Kidney epithelial cell (primary cell): ENCODE results near the gene CST11. TPM values are rescaled to one million over a fixed set of nuclear protein-coding genes. Genes with fewer than 3 reads are reported as not detected.

Experiments
- DNase-seq: peaks from one replicate; pipeline ENCODE4 v3.0.0-alpha.2; 2010; ENCODE audit warnings: low read depth
- H3K27me3 ChIP-seq: 2 replicates; pipeline ENCODE4 v1.6.0; 2011; ENCODE audit warnings: low read length; ENCODE audit not compliant: control insufficient read depth, insufficient read depth
- H3K36me3 ChIP-seq: 2 replicates; pipeline ENCODE4 v1.5.1; 2011; ENCODE audit warnings: low read length; ENCODE audit not compliant: control insufficient read depth, insufficient read depth
- H3K4me3 ChIP-seq: 2 replicates; pipeline ENCODE4 v1.5.1; 2011; ENCODE audit warnings: low read depth, mild to moderate bottlenecking, control low read depth, low read length
- total RNA-seq: library from RNA; depleted of rRNA; stranded (reverse); fragments of >200 nt; gene quantifications from 2 replicates; pipeline ENCODE4 v1.2.3, GENCODE V29; 2015
- TF ChIP-seq, protein P1 (sequence below): IDR thresholded peaks from 2 replicates; pipeline ENCODE4 v1.5.1; 2011; ENCODE audit warnings: mild to moderate bottlenecking, moderate library complexity, low read length, control low read depth, inconsistent platforms; ENCODE audit not compliant: insufficient read depth, poor library complexity, severe bottlenecking

Gene CST11
- total RNA-seq, 1 donor from 2014 or later: not detected

- no peaks in the 10 kb centered on the region for H3K36me3 ChIP-seq
- no peak for DNase-seq
- no peak overlapping the region for H3K4me3 ChIP-seq
- no peaks in the 10 kb centered on the region for H3K27me3 ChIP-seq
- TF ChIP-seq, protein P1, sequence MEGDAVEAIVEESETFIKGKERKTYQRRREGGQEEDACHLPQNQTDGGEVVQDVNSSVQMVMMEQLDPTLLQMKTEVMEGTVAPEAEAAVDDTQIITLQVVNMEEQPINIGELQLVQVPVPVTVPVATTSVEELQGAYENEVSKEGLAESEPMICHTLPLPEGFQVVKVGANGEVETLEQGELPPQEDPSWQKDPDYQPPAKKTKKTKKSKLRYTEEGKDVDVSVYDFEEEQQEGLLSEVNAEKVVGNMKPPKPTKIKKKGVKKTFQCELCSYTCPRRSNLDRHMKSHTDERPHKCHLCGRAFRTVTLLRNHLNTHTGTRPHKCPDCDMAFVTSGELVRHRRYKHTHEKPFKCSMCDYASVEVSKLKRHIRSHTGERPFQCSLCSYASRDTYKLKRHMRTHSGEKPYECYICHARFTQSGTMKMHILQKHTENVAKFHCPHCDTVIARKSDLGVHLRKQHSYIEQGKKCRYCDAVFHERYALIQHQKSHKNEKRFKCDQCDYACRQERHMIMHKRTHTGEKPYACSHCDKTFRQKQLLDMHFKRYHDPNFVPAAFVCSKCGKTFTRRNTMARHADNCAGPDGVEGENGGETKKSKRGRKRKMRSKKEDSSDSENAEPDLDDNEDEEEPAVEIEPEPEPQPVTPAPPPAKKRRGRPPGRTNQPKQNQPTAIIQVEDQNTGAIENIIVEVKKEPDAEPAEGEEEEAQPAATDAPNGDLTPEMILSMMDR: no peak
Observed at GRCh38 chr20:23450877-23451276, 1.8 kb downstream of the CST11 start.

- no peaks in the 10 kb centered on the region for H3K36me3 ChIP-seq
- no peak for DNase-seq
- TF ChIP-seq, protein P1: no peak
- no peaks in the 10 kb centered on the region for H3K27me3 ChIP-seq
- H3K4me3 ChIP-seq: no peak overlapping the region
Observed at GRCh38 chr20:23449421-23449820, 3.3 kb downstream of the CST11 start.

DNA sequence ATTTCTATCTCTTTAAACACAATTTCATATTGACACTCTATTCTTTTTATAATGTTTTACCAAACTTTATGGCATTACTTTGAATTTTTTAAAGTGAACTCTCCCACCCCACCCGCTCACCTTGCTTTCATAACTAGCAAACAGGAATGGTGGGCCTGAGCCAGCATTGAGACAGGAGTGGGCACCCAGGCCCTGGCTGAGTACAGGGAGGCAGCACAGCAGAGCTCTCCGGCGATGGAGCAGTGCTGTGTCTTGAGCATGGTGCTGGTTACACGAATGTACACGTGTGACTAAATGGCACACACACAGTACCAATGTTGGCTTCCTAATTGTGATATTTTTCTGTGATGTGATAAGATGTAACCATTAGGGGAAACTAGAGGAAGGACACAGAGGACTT, 4.5 kb downstream of the CST11 start:
- Histone ChIP-seq H3K4me3 (no peak overlapping the region), H3K27me3 (no peaks in the 10 kb centered on the region), H3K36me3 (no peaks in the 10 kb centered on the region)
- TF ChIP-seq, protein P1: no peak
- no peak for DNase-seq

DNA sequence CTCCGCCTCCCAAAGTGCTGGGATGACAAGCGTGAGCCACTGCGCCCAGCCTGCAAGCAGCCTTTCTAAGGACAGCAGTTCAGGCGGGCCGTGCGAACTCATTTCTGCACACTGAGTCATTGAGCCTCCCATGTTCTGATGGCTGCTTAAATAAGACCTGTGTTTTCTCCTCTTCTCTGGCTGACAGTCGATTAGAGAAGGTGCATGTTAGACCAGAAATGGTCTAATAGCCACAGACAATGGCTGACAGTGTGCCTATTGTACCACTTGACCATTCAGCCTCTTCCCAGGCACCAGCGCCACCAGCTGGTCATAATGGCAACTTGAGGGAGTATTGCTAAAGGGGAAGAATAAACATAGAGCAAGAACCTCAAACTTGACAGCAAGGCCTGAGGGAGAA, 6.2 kb downstream of the CST11 start:
- TF ChIP-seq, protein P1: peak; percentile 51
- no peaks in the 10 kb centered on the region for H3K27me3 ChIP-seq
- H3K4me3 ChIP-seq: no peak overlapping the region
- no peaks in the 10 kb centered on the region for H3K36me3 ChIP-seq
- DNase-seq: peak; percentile 10

- peak; percentile 63 for DNase-seq
- no peak overlapping the region for H3K4me3 ChIP-seq
- H3K36me3 ChIP-seq: no peaks in the 10 kb centered on the region
- TF ChIP-seq, protein P1: no peak
- no peaks in the 10 kb centered on the region for H3K27me3 ChIP-seq
Observed at GRCh38 chr20:23445596-23446217, 7.0 kb downstream of the CST11 start.

DNA sequence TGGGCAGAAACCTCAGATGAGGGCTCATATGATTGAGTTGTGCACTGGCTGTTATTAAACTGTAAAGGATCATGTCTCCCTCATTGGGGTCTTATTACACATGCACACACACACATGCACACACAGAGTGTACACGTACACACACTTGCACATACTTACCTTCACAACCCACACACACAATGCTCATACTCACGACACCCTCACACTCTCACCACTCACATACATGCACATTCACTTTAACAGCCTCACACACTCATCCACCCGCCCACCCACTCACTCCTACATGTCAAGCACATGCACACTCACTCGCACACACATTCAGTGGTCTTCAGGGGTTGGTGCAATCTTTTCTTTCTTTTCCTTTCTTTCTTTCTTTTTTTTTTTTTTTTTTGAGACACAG, 7.8 kb downstream of the CST11 start:
- no peak overlapping the region for H3K4me3 ChIP-seq
- H3K27me3 ChIP-seq: no peaks in the 10 kb centered on the region
- TF ChIP-seq, protein P1: no peak
- no peaks in the 10 kb centered on the region for H3K36me3 ChIP-seq
- no peak for DNase-seq
